Measurements from ENCODE around the gene RNF7.
"Not testable (repeated sequence)": the region's sequence is repeated elsewhere in the genome, so short reads cannot be mapped to it uniquely, and the experiment has no call there.

The RNF7 gene

GRCh38 chr3:141782386-141782932 is 44.4 kb downstream of the RNF7 start:
- no peak for DNase-seq (ENCODE audit: low read depth, low spot score)

GRCh38 chr3:141783632-141784031 is 45.5 kb downstream of the RNF7 start:
- DNase-seq (ENCODE audit: low read depth, low spot score), result no peak

GRCh38 chr3:141784096-141784495 is 46.0 kb downstream of the RNF7 start:
- no peak for DNase-seq (ENCODE audit: low read depth, low spot score)

GRCh38 chr3:141784531-141784930 is 46.4 kb downstream of the RNF7 start:
- no peak for DNase-seq (ENCODE audit: low read depth, low spot score)

- no peak for DNase-seq (ENCODE audit: low read depth, low spot score)
Measured at GRCh38 chr3:141788149-141788548, 50.1 kb downstream of the RNF7 start.

- DNase-seq (ENCODE audit: low read depth, low spot score), result not testable (repeated sequence)
Measured at GRCh38 chr3:141788750-141789149, 50.7 kb downstream of the RNF7 start.

- no peak for DNase-seq (ENCODE audit: low read depth, low spot score)
Measured at GRCh38 chr3:141789281-141789680, 51.2 kb downstream of the RNF7 start.

GRCh38 chr3:141790171-141790570 is 52.1 kb downstream of the RNF7 start:
- DNase-seq (ENCODE audit: low read depth, low spot score), result no peak

GRCh38 chr3:141792495-141792894 is 54.4 kb downstream of the RNF7 start:
- DNase-seq (ENCODE audit: low read depth, low spot score), result no peak

GRCh38 chr3:141793476-141794260 is 55.6 kb downstream of the RNF7 start:
- DNase-seq (ENCODE audit: low read depth, low spot score), result no peak

- DNase-seq (ENCODE audit: low read depth, low spot score), result no peak
Measured at GRCh38 chr3:141795276-141795675, 57.2 kb downstream of the RNF7 start.

GRCh38 chr3:141795741-141796080 is 57.6 kb downstream of the RNF7 start:
- no peak for DNase-seq (ENCODE audit: low read depth, low spot score)

- peak; percentile 41 for DNase-seq (ENCODE audit: low read depth, low spot score)
Measured at GRCh38 chr3:141796081-141796888, 58.2 kb downstream of the RNF7 start.

Data from activated CD4-positive, CD25-positive, alpha-beta regulatory T cell treated with anti-CD3 and anti-CD28 coated beads, Interleukin-2, amount 50 U/mL, for 16 hours (primary cell).